GM15510 (cell line): ENCODE results near the gene CHD1L.

Experiments
- POLR2A ChIP-seq: IDR thresholded peaks from 3 replicates; pipeline ENCODE4 v1.6.1; 2011; ENCODE audit warnings: borderline replicate concordance; ENCODE audit not compliant: insufficient read length; ENCODE audit errors: extremely low read depth

CHD1L gene

GRCh38 chr1:147292631-147293251, 50.3 kb downstream of the CHD1L start:
- TF ChIP-seq POLR2A: no peak

- no peak for TF ChIP-seq POLR2A
Measured at GRCh38 chr1:147297438-147297837, 55.0 kb downstream of the CHD1L start.

GRCh38 chr1:147316968-147317367, 74.5 kb downstream of the CHD1L start:
- TF ChIP-seq POLR2A: no peak

- TF ChIP-seq POLR2A: no peak
Measured at GRCh38 chr1:147334292-147334691, 91.8 kb downstream of the CHD1L start.

GRCh38 chr1:147336291-147336690, 93.8 kb downstream of the CHD1L start:
- no peak for TF ChIP-seq POLR2A

GRCh38 chr1:147337040-147337630, 94.7 kb downstream of the CHD1L start:
- TF ChIP-seq POLR2A: no peak

- no peak for TF ChIP-seq POLR2A
Measured at GRCh38 chr1:147338571-147338970, 96.1 kb downstream of the CHD1L start.

- TF ChIP-seq POLR2A: no peak
Measured at GRCh38 chr1:147341246-147341645, 98.8 kb downstream of the CHD1L start.
